Stimulated activated naive B cell treated with anti-CD40 and anti-IgM and Interleukin-4, amounts not matched to agents 10 μg/mL and 1 μg/mL and 100 μg/mL, for 72 hours (primary cell): ENCODE results near the gene GUCY1A2.

ENCODE experiments used
- ATAC-seq, 2 donors: fragments of 150-1000 bp; cut with Tn5 transposase; replicated peaks; 2 replicates each; pipeline ENCODE4 v1.10.0; 2021; ENCODE audit warnings: moderate library complexity in 1 of 2
- DNase-seq: peaks from one replicate; pipeline ENCODE4 v3.0.0; 2021
- H3K27ac Mint-ChIP-seq: one replicate; pipeline ENCODE4 v1.8.0; 2022; ENCODE audit warnings: mild to moderate bottlenecking, mixed read lengths
- H3K27me3 Mint-ChIP-seq, 2 donors: one replicate each; pipeline ENCODE4 v1.8.0; 2022; ENCODE audit warnings: mixed read lengths in 2 of 2
- H3K36me3 Mint-ChIP-seq, 2 donors: one replicate each; pipeline ENCODE4 v1.8.0; 2022; ENCODE audit warnings: mixed read lengths in 2 of 2, mild to moderate bottlenecking in 1 of 2
- H3K4me1 Mint-ChIP-seq, 2 donors: one replicate each; pipeline ENCODE4 v1.8.0; 2022; ENCODE audit warnings: mixed read lengths in 2 of 2, mild to moderate bottlenecking in 1 of 2
- H3K4me3 Mint-ChIP-seq, 2 donors: one replicate each; pipeline ENCODE4 v1.8.0; 2022; ENCODE audit warnings: mild to moderate bottlenecking in 2 of 2, mixed read lengths in 2 of 2, moderate library complexity in 1 of 2
- H3K9me3 Mint-ChIP-seq, 2 donors: one replicate each; pipeline ENCODE4 v1.8.0; 2022; ENCODE audit warnings: mixed read lengths in 2 of 2, mild to moderate bottlenecking in 1 of 2

Gene GUCY1A2

DNA sequence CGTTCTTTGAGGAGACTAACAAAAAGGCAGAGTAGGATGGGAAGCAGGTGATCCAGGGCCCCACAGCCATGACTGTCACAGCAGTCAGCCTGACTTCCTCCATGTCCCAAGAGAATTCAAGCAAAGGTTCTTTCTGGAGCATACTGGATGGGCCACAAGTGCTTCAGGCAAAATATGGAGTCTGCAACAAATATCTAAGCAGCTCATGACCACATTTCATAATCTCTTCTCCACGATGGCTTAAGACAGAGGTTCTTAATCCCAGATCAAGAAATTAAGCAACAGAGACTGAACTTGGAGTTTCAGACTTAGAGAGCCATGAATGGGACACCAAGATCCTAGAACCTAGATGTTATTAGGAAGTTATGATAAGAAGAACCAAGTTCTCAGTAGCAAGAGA lies 31.6 kb downstream of the GUCY1A2 start:
- H3K27me3 Mint-ChIP-seq = no peaks in the 10 kb centered on the region
- DNase-seq (no peak), ATAC-seq (no peak)
- H3K4me3 Mint-ChIP-seq = no peak overlapping the region
- no peak overlapping the region for H3K27ac Mint-ChIP-seq
- peaks cover 0 to 8% of the 10 kb centered on the region in 2 donors for H3K9me3 Mint-ChIP-seq
- no peaks in the 10 kb centered on the region for H3K4me1 Mint-ChIP-seq
- H3K36me3 Mint-ChIP-seq = no peaks in the 10 kb centered on the region

DNA sequence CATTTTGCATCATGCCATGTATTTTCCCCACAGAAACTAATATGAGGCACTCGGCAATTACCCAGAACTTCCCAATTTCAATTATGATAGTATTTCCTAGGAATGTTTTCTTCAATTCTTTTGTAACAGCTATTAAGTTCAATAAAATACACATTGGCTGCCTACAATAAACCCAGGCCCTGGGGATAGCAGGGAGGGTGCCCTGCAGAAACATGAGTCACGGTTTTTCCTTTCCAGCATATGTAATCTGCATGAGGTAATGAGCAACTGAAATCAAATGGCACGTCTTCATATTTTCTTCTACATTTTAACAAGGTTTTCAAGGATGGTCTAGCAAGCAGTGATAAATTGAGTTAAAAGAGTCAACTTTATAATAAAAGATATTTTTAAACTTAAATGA lies 32.0 kb downstream of the GUCY1A2 start:
- no peak for ATAC-seq
- H3K4me1 Mint-ChIP-seq = no peaks in the 10 kb centered on the region
- no peak for DNase-seq
- peaks cover 0 to 8% of the 10 kb centered on the region in 2 donors for H3K9me3 Mint-ChIP-seq
- no peak overlapping the region for H3K27ac Mint-ChIP-seq
- H3K4me3 Mint-ChIP-seq = no peak overlapping the region
- no peaks in the 10 kb centered on the region for H3K36me3 Mint-ChIP-seq
- no peaks in the 10 kb centered on the region for H3K27me3 Mint-ChIP-seq

DNA sequence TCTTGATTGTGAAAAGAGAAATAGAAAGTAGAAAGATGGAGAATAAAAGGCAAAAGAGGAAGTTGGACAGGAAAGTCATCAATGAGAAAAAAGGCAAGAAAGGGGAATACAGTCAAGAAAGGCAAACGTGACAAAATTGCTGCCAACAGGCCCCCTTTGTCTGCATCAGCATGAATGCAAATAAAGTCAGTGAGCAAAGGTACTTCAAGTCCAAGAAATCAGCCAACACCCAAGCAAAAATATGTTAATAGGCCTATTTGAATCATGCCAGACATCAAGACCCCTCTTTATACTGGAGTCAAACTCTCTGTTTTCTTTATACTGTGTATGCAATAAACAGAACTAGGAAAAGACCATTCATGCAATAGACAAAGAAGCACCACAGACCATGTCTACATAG lies 34.3 kb downstream of the GUCY1A2 start:
- Mint-ChIP-seq H3K4me3 (no peak overlapping the region), H3K27me3 (no peaks in the 10 kb centered on the region), H3K27ac (no peak overlapping the region), H3K4me1 (no peaks in the 10 kb centered on the region), H3K36me3 (no peaks in the 10 kb centered on the region), H3K9me3 (peaks cover 0 to 12% of the 10 kb centered on the region in 2 donors)
- DNase-seq (no peak), ATAC-seq (no peak)

DNA sequence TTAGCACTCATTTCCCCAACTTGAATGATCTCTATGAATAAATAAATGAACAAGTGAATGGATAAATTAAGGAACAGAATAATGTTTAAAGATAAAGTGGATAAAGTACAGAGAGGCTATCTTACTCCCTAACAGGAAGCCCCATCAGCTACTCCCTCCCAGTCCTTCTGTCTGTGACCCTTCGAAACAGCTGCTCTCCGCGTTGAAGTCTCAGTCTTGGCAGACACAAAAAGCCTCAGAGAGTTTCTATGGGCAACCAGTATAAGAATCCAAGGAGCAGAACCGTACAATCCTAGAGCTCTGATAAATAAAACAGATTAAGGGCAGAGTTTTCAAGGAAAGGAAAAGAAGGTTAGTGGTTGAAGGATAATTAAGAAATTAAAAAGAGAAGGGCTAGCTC lies 35.0 kb downstream of the GUCY1A2 start:
- ATAC-seq (no peak), DNase-seq (no peak)
- H3K9me3 Mint-ChIP-seq = peaks cover 0 to 12% of the 10 kb centered on the region in 2 donors
- H3K27me3 Mint-ChIP-seq = no peaks in the 10 kb centered on the region
- H3K4me3 Mint-ChIP-seq = no peak overlapping the region
- no peaks in the 10 kb centered on the region for H3K4me1 Mint-ChIP-seq
- H3K36me3 Mint-ChIP-seq = no peaks in the 10 kb centered on the region
- H3K27ac Mint-ChIP-seq = no peak overlapping the region

DNA sequence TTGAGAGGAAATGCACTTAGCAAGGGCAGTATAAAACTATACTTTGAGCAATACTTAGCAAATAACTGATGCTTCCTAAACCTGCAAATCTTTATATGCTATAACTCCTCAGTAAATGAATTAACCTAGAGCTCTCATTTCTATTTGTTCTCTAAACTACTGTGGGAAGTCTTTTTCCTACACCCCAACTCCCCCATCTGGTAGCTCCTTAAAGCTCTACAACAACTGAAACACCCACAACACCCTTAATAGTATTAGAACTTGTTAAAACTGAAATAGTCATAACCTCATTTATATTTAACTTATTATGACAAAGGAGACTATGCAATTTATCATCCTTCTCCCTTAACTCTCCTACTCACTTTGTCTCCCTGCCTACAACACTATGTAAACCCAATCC lies 43.4 kb downstream of the GUCY1A2 start:
- no peaks in the 10 kb centered on the region for H3K27me3 Mint-ChIP-seq
- H3K4me1 Mint-ChIP-seq = no peaks in the 10 kb centered on the region
- no peak overlapping the region for H3K27ac Mint-ChIP-seq
- peaks cover 0 to under 1% of the 10 kb centered on the region in 2 donors for H3K9me3 Mint-ChIP-seq
- H3K36me3 Mint-ChIP-seq = no peaks in the 10 kb centered on the region
- ATAC-seq (no peak), DNase-seq (no peak)
- no peak overlapping the region for H3K4me3 Mint-ChIP-seq

DNA sequence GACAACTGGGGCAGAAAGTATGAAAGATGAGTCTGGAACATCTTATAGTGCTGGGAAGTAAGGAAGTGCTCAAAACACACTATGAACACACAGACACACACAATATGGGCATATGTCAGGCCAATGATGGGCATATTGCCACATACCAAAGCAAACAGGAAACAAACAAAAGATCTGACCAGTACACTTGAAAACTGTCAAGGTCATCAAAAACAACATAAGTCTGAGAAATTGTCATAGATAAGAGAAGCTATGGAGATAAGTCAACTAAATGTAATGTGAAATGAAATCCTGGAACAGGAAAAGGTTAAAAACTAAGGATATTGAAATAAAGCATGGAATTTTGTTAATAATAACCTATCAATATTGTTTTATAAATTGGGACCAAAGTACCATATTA lies 46.4 kb downstream of the GUCY1A2 start:
- no peaks in the 10 kb centered on the region for H3K4me1 Mint-ChIP-seq
- ATAC-seq = no peak
- H3K27me3 Mint-ChIP-seq = no peaks in the 10 kb centered on the region
- no peak for DNase-seq
- H3K4me3 Mint-ChIP-seq = no peak overlapping the region
- H3K36me3 Mint-ChIP-seq = no peaks in the 10 kb centered on the region
- H3K27ac Mint-ChIP-seq = no peak overlapping the region
- peaks cover 0 to 2% of the 10 kb centered on the region in 2 donors for H3K9me3 Mint-ChIP-seq

DNA sequence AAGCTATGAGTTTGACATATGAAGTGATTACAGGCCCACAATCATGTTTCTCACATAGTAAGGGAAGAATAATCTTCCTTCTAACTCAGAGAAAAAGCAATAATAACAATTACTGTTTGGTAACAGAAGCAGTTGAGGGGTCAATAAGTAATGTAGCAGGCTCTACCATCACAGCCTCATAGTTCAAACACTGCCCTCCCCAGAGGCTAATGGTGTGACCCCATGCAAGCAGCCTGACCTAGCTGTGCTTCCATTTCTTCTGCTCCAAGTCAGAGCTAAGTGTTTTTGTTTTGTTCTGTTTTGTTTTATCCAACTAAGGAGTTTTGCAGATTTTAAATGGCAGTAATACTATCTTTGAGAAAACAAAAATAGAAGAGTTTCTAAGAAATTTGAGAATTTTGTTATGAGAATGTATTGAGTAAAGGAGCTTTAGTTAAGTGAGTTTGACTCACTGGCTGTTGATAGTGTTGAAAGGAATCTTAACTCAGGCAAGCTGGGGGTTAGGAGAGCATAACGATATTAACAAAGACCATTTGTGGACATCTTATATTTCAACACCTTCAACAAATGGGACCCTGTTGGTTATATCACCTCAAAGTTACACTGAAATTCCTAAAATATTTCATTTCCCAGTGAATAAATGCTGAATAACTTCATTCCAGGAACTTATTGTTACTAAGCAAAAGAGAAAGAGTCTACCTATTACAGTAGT lies 48.5 kb downstream of the GUCY1A2 start:
- peaks cover 0 to 2% of the 10 kb centered on the region in 2 donors for H3K9me3 Mint-ChIP-seq
- no peak overlapping the region for H3K4me3 Mint-ChIP-seq
- no peaks in the 10 kb centered on the region for H3K4me1 Mint-ChIP-seq
- no peak for DNase-seq
- H3K36me3 Mint-ChIP-seq = no peaks in the 10 kb centered on the region
- no peak for ATAC-seq
- H3K27ac Mint-ChIP-seq = no peak overlapping the region
- H3K27me3 Mint-ChIP-seq = no peaks in the 10 kb centered on the region

DNA sequence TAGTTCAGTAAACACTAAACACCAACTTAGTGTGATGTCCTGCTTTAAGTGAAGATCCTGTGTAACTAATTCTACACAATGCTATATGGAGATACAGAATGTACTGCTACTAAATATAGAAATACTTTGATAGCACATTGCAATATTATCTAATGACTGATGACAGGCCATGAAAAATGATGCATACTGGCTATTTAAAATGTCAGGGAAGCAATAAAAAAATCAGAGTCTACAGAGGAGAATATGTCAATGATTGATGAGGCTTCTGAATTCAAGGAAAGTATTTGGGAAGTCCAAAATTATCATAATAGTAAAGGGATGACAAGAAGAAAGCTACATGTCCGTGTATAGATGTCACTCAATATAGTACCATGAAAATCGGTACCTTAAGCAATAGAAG lies 55.3 kb downstream of the GUCY1A2 start:
- no peaks in the 10 kb centered on the region for H3K9me3 Mint-ChIP-seq

DNA sequence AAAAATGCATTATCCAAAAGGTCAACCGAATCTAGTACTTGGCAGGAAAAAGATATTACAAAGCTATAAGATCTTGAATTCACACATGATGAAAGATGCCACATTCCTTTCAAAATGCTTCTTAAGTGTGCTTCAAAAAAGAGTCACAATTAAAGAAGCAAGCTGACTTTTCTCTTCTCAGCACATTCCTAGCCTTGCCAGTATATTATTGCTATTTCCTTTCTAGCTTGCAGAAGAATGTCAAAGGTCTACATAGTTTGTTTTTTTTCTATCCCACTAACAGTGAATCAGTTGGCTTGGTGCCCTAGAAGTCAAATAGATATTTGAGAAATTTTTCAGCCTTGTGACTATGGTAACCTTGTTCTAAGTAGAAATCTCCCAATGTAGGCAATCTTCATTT lies 56.8 kb downstream of the GUCY1A2 start:
- no peak for DNase-seq
- Mint-ChIP-seq H3K4me3 (no peak overlapping the region), H3K27me3 (no peaks in the 10 kb centered on the region)

More for the DNA sequence above, 55.3 kb downstream of the GUCY1A2 start:
- no peaks in the 10 kb centered on the region for H3K27me3 Mint-ChIP-seq
- no peak for ATAC-seq
- DNase-seq = no peak
- no peaks in the 10 kb centered on the region for H3K4me1 Mint-ChIP-seq
- H3K4me3 Mint-ChIP-seq = no peak overlapping the region
- no peak overlapping the region for H3K27ac Mint-ChIP-seq
- no peaks in the 10 kb centered on the region for H3K36me3 Mint-ChIP-seq

DNA sequence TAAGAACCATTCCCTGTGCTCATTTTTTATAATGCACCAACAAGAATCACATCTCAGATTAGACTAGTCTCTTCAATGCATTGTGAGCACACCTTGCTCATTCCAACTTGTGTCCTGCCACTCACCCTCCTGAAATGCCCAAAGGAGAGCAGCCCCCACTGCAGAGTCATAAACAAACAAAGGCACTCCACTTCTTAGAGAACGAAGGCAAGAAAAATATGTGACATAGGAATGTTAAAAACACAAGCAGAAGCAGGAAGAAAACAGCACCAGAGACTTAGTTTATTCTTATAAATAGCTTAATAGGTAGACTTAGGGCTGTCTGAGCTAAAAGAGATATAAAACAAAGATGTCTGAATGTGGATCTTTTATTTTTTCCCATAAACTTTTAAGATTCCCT lies 57.2 kb downstream of the GUCY1A2 start:
- no peak overlapping the region for H3K27ac Mint-ChIP-seq
- no peak for DNase-seq

More for the DNA sequence above, 56.8 kb downstream of the GUCY1A2 start:
- Mint-ChIP-seq H3K36me3 (no peaks in the 10 kb centered on the region), H3K9me3 (no peaks in the 10 kb centered on the region), H3K4me1 (no peaks in the 10 kb centered on the region), H3K27ac (no peak overlapping the region)
- no peak for ATAC-seq

DNA sequence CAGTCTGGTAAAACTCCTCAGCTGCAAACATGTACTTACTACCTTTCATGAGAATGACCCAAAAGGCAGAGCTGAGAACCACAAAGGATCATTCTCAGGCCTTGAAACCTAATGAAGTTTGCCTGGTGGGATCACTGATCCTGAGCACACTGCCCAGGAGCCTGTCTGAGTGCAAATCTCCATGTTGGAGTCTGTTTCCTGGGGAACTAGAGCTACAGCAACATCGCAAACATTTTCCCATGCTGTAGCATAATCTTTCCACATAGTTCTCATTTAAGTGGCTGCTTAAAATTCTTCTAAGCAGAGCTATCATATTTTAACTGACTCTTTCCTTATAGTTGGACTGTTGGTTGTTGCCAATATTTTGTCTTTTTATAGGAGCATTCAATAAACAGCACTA lies 58.5 kb downstream of the GUCY1A2 start:
- Mint-ChIP-seq H3K9me3 (peaks cover 0 to 6% of the 10 kb centered on the region in 2 donors), H3K27ac (no peak overlapping the region), H3K36me3 (no peaks in the 10 kb centered on the region), H3K4me3 (no peak overlapping the region), H3K4me1 (no peaks in the 10 kb centered on the region), H3K27me3 (no peaks in the 10 kb centered on the region)
- DNase-seq (no peak), ATAC-seq (no peak)

More for the DNA sequence above, 57.2 kb downstream of the GUCY1A2 start:
- Mint-ChIP-seq H3K4me3 (no peak overlapping the region), H3K9me3 (peaks cover 0 to 3% of the 10 kb centered on the region in 2 donors), H3K27me3 (no peaks in the 10 kb centered on the region), H3K4me1 (no peaks in the 10 kb centered on the region), H3K36me3 (no peaks in the 10 kb centered on the region)
- ATAC-seq = no peak

DNA sequence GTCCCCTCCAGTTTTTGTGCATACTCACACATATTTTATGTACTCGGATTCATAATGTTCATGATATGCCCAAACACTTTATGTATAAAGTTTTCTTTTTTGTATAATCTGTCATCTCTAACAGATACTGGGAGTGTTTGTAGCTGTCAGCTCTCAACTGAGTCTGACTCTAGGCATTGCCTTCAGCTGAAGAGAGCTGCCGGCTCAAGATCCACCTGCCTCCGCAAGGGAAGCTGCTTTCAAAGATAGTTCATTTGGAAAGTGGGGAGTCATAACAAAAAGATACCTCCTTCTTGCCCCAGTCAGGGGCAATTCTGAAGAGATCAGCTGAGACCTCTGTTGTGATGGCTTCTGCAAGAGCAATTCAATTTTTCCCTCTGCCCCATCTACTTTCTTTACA lies 58.9 kb downstream of the GUCY1A2 start:
- ATAC-seq = no peak
- H3K9me3 Mint-ChIP-seq = peaks cover 2 to 6% of the 10 kb centered on the region in 2 donors
- no peaks in the 10 kb centered on the region for H3K4me1 Mint-ChIP-seq
- H3K4me3 Mint-ChIP-seq = no peak overlapping the region
- H3K27me3 Mint-ChIP-seq = no peaks in the 10 kb centered on the region
- DNase-seq = no peak
- no peaks in the 10 kb centered on the region for H3K36me3 Mint-ChIP-seq
- H3K27ac Mint-ChIP-seq = no peak overlapping the region

DNA sequence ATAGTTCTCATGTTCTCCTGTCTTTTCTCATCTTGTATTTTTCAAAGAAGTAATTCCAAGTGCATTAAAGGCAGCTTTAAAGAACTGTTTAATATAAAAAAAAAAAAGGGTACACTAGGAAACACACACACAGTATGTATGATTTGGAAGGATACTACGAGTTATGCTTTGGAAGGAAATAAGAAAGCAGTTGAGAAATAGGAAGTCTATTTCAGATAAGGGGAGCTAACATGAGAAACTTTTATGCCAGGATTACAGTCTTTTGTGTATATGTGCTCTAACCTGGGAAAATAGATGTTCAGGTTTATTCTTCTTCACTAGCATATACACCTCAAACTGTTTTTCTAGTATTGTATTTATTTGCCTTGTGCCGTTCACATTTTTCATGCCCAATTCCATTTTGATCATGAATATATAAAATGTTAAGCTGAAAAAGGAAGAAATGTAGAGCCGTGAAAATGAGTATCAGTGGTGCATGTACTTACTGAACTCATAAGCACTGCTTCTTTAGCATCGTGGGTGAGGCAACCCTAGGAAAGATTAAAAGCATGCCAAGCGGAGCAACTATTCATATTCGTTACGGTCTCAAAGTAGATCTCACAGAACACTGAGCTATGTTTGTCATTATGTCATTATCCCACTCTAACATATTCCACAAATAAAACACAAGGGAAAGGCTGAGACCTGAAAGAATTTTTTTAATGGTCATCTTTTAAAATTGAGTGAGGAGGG lies 59.6 kb downstream of the GUCY1A2 start:
- no peak overlapping the region for H3K27ac Mint-ChIP-seq
- ATAC-seq (no peak), DNase-seq (no peak)
- H3K4me3 Mint-ChIP-seq = no peak overlapping the region
- peaks cover 2 to 6% of the 10 kb centered on the region in 2 donors for H3K9me3 Mint-ChIP-seq
- no peaks in the 10 kb centered on the region for H3K27me3 Mint-ChIP-seq
- H3K4me1 Mint-ChIP-seq = no peaks in the 10 kb centered on the region
- H3K36me3 Mint-ChIP-seq = no peaks in the 10 kb centered on the region

DNA sequence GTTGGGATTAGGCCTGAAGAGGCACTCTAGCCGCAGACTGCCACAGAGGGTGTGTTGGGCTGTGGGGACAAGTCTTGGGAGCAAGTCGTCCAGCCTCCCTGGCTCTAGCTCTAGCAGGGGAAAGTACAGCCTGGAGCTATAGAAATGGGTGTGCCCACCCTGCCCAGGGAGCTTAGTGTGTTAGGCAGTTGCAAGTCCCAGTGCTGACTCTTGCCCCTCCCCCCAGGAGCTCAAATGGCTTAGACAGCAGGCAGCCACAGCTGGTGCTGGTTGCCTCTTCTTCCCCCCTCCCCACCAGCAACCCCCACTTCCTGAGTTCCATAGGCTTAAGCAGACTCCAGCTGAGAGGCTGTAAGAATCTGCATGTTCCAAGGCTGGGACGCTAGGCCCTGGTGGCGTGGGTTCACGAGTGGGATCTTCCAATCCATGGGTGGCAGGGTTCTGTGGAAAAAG lies 61.2 kb downstream of the GUCY1A2 start:
- Mint-ChIP-seq H3K27ac (no peak overlapping the region), H3K4me1 (no peaks in the 10 kb centered on the region), H3K36me3 (no peaks in the 10 kb centered on the region), H3K27me3 (no peaks in the 10 kb centered on the region), H3K9me3 (peaks cover 2 to 6% of the 10 kb centered on the region in 2 donors), H3K4me3 (no peak overlapping the region)
- DNase-seq (no peak), ATAC-seq (no peak)

DNA sequence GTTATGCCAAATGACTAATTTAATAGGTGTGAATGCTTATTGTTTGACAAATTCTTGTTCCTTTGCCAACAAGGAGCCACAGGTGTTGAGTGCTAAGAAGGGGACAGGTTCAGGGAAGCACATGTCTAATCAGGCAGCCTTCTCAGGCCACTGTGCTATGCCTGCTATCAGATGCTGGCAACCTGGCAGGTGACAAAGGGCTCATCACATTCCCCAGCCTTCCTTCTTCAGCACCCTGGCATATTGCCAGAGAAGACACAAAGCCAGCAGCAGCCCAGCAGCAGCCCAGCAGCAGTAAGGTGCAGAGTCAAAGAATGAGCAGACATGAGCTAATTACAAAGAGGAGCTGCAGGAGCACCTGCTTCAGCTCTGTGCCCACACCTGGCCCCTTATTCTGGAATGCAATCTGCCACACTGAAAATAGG lies 68.2 kb downstream of the GUCY1A2 start:
- Mint-ChIP-seq H3K36me3 (no peaks in the 10 kb centered on the region), H3K9me3 (peaks cover 0 to 2% of the 10 kb centered on the region in 2 donors), H3K27me3 (no peaks in the 10 kb centered on the region), H3K4me3 (no peak overlapping the region), H3K4me1 (no peaks in the 10 kb centered on the region), H3K27ac (no peak overlapping the region)
- DNase-seq = no peak
- no peak for ATAC-seq
